ENCODE results near the gene ZBTB3.

GRCh38 chr11:62719302-62719978 is 34.5 kb downstream of the ZBTB3 start:
- TF ChIP-seq CTCF (IDR thresholded peaks at IDR 0.05), result no peak
- TF ChIP-seq CBX2 (IDR thresholded peaks at IDR 0.05; ENCODE audit: borderline replicate concordance, low read depth), result no peak
- no peak for TF ChIP-seq POLR2A (IDR thresholded peaks at IDR 0.05; ENCODE audit: low read length)
- no peak for TF ChIP-seq JUN (IDR thresholded peaks at IDR 0.05)
- no peak for TF ChIP-seq EP300 (IDR thresholded peaks at IDR 0.05)
- no peak for TF ChIP-seq CEBPB (IDR thresholded peaks at IDR 0.05)
- TF ChIP-seq ZSCAN20 (CRISPR knock-in tag; IDR thresholded peaks at IDR 0.05), result no peak
- no peak for TF ChIP-seq CHD2 (IDR thresholded peaks at IDR 0.05; ENCODE audit: low read length, partially characterized antibody)
- TF ChIP-seq MYC (IDR thresholded peaks at IDR 0.05; ENCODE audit: borderline replicate concordance, low read length), result no peak
- TF ChIP-seq KDM1A (IDR thresholded peaks at IDR 0.05; ENCODE audit: low read depth), result no peak
- TF ChIP-seq MAX (IDR thresholded peaks at IDR 0.05), result no peak
- TF ChIP-seq RAD21 (conservative IDR thresholded peaks at IDR 0.05 in 1 of 2, IDR thresholded peaks at IDR 0.05 in 1 of 2), result no peak
